ENCODE measurements around the gene RIMS3. TPM values are rescaled to one million over a fixed set of nuclear protein-coding genes. Genes with fewer than 3 reads are reported as not detected.

Gene RIMS3
- total and polyA plus RNA-seq, 8 donors, result 1.3 to 5.0 (median 1.8) TPM

- H3K4me1 ChIP-seq, result no peaks in the 10 kb centered on the region
- H3K36me3 ChIP-seq, result no peaks in the 10 kb centered on the region
- no peak for ATAC-seq
- DNase-seq, result no peak
- no peaks in the 10 kb centered on the region for H3K9me3 ChIP-seq
- H3K4me3 ChIP-seq, result no peak overlapping the region
- H3K27me3 ChIP-seq, result peaks cover 0 to 13% of the 10 kb centered on the region in 2 donors
- TF ChIP-seq, protein P1, sequence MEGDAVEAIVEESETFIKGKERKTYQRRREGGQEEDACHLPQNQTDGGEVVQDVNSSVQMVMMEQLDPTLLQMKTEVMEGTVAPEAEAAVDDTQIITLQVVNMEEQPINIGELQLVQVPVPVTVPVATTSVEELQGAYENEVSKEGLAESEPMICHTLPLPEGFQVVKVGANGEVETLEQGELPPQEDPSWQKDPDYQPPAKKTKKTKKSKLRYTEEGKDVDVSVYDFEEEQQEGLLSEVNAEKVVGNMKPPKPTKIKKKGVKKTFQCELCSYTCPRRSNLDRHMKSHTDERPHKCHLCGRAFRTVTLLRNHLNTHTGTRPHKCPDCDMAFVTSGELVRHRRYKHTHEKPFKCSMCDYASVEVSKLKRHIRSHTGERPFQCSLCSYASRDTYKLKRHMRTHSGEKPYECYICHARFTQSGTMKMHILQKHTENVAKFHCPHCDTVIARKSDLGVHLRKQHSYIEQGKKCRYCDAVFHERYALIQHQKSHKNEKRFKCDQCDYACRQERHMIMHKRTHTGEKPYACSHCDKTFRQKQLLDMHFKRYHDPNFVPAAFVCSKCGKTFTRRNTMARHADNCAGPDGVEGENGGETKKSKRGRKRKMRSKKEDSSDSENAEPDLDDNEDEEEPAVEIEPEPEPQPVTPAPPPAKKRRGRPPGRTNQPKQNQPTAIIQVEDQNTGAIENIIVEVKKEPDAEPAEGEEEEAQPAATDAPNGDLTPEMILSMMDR (IDR thresholded peaks at IDR 0.05), result no peak
- peak overlapping the region in 1 of 2 donors; percentile 16 for H3K27ac ChIP-seq
- intact Hi-C loops (cut with DNase I), result no loop called here
These were observed 15.9 kb downstream of the RIMS3 start for GRCh38 chr1:40649592-40649930.

DNA sequence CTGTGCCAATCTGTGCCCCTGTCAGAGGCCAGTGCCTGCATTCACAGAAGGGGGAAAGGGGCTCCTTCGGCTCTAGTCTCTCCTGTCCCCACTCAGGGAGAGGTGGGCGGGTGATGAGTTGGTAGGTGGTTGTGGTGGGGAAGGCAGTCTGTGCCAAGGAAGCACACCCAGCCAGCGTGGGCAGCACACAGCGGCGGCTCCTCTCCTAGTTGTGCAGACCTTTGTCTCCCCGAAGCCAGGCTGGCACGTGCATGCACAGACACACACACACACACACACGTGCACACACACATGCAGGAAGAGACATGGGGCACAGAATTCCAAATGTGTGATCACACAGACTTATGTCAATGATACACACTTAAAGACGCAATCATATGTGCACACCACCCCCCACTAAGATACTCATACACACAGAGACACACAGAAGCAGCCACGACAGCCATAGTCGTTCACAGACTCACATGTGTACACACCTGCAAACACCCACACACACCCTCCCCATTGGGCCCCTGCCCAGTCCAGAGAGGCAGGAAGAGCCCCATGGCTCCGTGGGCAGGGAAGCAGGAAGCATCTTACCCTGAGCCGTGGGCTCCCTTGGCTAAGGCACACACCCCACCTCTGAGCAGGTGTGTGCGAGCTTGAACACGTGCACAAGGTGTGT lies 16.4 kb downstream of the RIMS3 start:
- DNase-seq, result no peak
- H3K36me3 ChIP-seq, result no peaks in the 10 kb centered on the region
- no peaks in the 10 kb centered on the region for H3K9me3 ChIP-seq
- no peak for ATAC-seq
- no peak overlapping the region for H3K27ac ChIP-seq
- H3K4me3 ChIP-seq, result no peak overlapping the region
- no peaks in the 10 kb centered on the region for H3K4me1 ChIP-seq
- peaks cover 0 to 9% of the 10 kb centered on the region in 2 donors for H3K27me3 ChIP-seq
- TF ChIP-seq, protein P1 (IDR thresholded peaks at IDR 0.05), result no peak
- intact Hi-C loops (cut with DNase I), result no loop called here

DNA sequence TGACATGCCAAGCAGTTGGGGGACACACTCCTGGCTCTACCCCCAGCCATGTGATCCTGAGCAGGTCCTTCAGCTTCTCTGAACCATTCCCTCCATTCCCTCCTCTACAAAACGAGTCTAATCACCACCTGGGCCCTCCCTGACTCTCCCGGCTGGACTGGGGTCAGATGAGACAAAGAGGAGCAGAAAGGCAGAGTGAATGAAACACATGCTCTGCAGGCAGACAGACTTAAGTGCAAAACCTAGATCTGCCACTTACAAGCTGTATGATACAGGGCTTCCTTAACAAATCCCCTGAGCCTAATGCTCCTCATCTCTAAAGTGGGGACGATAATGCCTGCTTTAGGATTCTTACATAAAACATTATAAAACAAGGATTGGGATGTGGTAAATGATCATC lies 17.3 kb downstream of the RIMS3 start:
- no peak for ATAC-seq
- intact Hi-C loops (cut with DNase I), result no loop called here

GRCh38 chr1:40646315-40646714 lies 19.2 kb downstream of the RIMS3 start:
- ATAC-seq, result no peak
- DNase-seq, result no peak
- no peaks in the 10 kb centered on the region for H3K4me1 ChIP-seq
- TF ChIP-seq, protein P1 (IDR thresholded peaks at IDR 0.05), result no peak
- no peak overlapping the region for H3K4me3 ChIP-seq
- H3K9me3 ChIP-seq, result no peaks in the 10 kb centered on the region
- no peaks in the 10 kb centered on the region for H3K27me3 ChIP-seq
- no peak overlapping the region for H3K27ac ChIP-seq
- H3K36me3 ChIP-seq, result no peaks in the 10 kb centered on the region
- intact Hi-C loops (cut with DNase I), result no loop called here

More for the DNA sequence above, 17.3 kb downstream of the RIMS3 start:
- DNase-seq, result no peak
- Histone ChIP-seq H3K4me3 (no peak overlapping the region), H3K27ac (no peak overlapping the region), H3K27me3 (peaks cover 0 to under 1% of the 10 kb centered on the region in 2 donors), H3K36me3 (no peaks in the 10 kb centered on the region), H3K4me1 (no peaks in the 10 kb centered on the region), H3K9me3 (no peaks in the 10 kb centered on the region)
- TF ChIP-seq, protein P1 (IDR thresholded peaks at IDR 0.05), result no peak

DNA sequence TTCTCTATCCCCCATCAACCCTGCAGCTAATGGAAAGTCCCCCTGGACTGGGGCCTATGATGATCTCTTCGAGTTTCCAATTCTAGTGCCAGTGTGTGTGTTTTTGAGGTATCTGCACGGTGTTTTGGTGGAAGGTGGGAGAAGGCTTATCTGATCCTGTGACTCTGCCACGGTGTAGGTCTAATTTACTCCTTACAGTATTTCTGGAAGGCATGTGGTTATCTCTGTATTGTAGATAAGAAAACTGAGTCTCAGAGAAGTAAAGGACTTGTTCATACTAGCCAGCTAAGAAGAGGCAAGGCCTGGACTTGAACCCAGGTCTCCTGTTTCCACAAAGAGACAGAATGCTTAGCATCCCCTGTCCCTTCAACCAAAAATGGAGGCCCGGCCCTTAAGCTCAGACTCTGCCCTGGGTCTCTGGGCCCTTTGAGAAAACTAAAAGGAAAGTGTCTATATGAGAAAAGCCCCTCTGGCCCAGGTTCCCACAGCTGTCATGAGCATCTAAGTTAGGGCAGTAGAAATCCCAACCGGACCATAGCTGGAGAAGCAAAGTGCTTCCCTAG lies 20.3 kb downstream of the RIMS3 start:
- ATAC-seq, result no peak
- no peak for DNase-seq
- H3K27ac ChIP-seq, result no peak overlapping the region
- H3K36me3 ChIP-seq, result no peaks in the 10 kb centered on the region
- H3K9me3 ChIP-seq, result no peaks in the 10 kb centered on the region
- intact Hi-C loops (cut with DNase I), result no loop called here
- no peaks in the 10 kb centered on the region for H3K27me3 ChIP-seq
- TF ChIP-seq, protein P1 (IDR thresholded peaks at IDR 0.05), result no peak
- no peak overlapping the region for H3K4me3 ChIP-seq
- no peaks in the 10 kb centered on the region for H3K4me1 ChIP-seq
